ENCODE data around the gene LAMA2. TPM values are rescaled to one million over a fixed set of nuclear protein-coding genes. Genes with fewer than 3 reads are reported as not detected.

LAMA2 gene
- total and polyA plus RNA-seq, 2 of the 8 experiments (the other 6 are each of a cell fraction or from before 2014, with no cell fraction given), result 1.3 to 3.8 TPM

- Histone ChIP-seq H3K23me2 (ENCODE audit: low read depth, low read length) (no peaks in the 10 kb centered on the region), H3K14ac (ENCODE audit: insufficient read length) (no peak overlapping the region), H2BK15ac (ENCODE audit: low read length) (no peak overlapping the region), H3K36me3 (ENCODE audit: control insufficient read depth in 2 of 4, insufficient read depth in 4 of 4, low read length in 3 of 4) (no peaks in the 10 kb centered on the region), H3K79me1 (ENCODE audit: low read depth, low read length) (no peaks in the 10 kb centered on the region), H3K23ac (ENCODE audit: insufficient read length) (no peak overlapping the region), H2BK120ac (replicated peaks; ENCODE audit: low read depth, low read length) (no peak overlapping the region), H3K4me3 (ENCODE audit: extremely low read depth in 1 of 4, insufficient read depth in 2 of 4, low read depth in 3 of 4, low read length in 4 of 4) (no peak overlapping the region), H3K27ac (ENCODE audit: low read depth, low read length) (no peak overlapping the region), H4K5ac (ENCODE audit: insufficient read length, low read depth, low read length) (no peak overlapping the region), H2BK20ac (ENCODE audit: low read length) (no peak overlapping the region), H4K8ac (ENCODE audit: extremely low read depth, insufficient read depth, low read length) (no peak overlapping the region), H3K18ac (ENCODE audit: extremely low read depth, low read length) (no peak overlapping the region), H2BK12ac (ENCODE audit: low read depth, low read length) (no peak overlapping the region), H3K79me2 (ENCODE audit: control insufficient read depth in 1 of 2, insufficient read depth in 2 of 2, low read length in 2 of 2) (no peaks in the 10 kb centered on the region), H3K9ac (replicated peaks in 1 of 4; ENCODE audit: extremely low read depth in 1 of 4, low read depth in 3 of 4, low read length in 3 of 4) (no peak overlapping the region), H2AK5ac (ENCODE audit: low read depth, low read length) (no peak overlapping the region), H3K4ac (replicated peaks; ENCODE audit: insufficient read length, low read depth, low read length) (no peak overlapping the region), H3K4me1 (replicated peaks in 1 of 4; ENCODE audit: control insufficient read depth in 3 of 4, insufficient read depth in 4 of 4, low read length in 3 of 4) (no peaks in the 10 kb centered on the region), H4K91ac (replicated peaks; ENCODE audit: insufficient read length, low read length) (no peak overlapping the region), H2AFZ (ENCODE audit: low read length) (no peak overlapping the region), H2BK5ac (ENCODE audit: low read depth, low read length) (no peak overlapping the region), H3K27me3 (replicated peaks in 1 of 4; ENCODE audit: control insufficient read depth in 3 of 4, extremely low read depth in 1 of 4, insufficient read depth in 3 of 4, low read length in 3 of 4) (no peaks in the 10 kb centered on the region), H3K9me3 (ENCODE audit: insufficient read depth in 2 of 2, low read depth in 1 of 2, low read length in 1 of 2) (no peaks in the 10 kb centered on the region), H3K4me2 (ENCODE audit: insufficient read depth in 1 of 2, low read depth in 2 of 2, low read length in 2 of 2) (no peak overlapping the region), H3K56ac (replicated peaks; ENCODE audit: insufficient read length, low read depth, low read length) (no peak overlapping the region), H4K20me1 (replicated peaks in 1 of 2; ENCODE audit: control insufficient read depth in 1 of 2, insufficient read depth in 2 of 2, low read length in 2 of 2) (no peaks in the 10 kb centered on the region)
- CTCF ChIA-PET (ENCODE audit: partially characterized antibody), result interaction anchor here (0.7 kb wide), 1 partner anchor 651 kb away, joined by 3 read pairs; no protein-coding TSS in a partner anchor
- no peak for FAIRE-seq
- no peak for TF ChIP-seq TBP (IDR thresholded peaks at IDR 0.05; ENCODE audit: low read depth, low read length)
- TF ChIP-seq EGR1 (IDR thresholded peaks at IDR 0.05; ENCODE audit: borderline replicate concordance, low read depth, low read length), result no peak
- no peak for TF ChIP-seq CBX5 (IDR thresholded peaks at IDR 0.05; ENCODE audit: low read depth, low read length)
- no peak for TF ChIP-seq NANOG (IDR thresholded peaks at IDR 0.05; ENCODE audit: insufficient read depth, low read depth, low read length, poor library complexity, severe bottlenecking)
- TF ChIP-seq SIRT6 (IDR thresholded peaks at IDR 0.05; ENCODE audit: low read length), result no peak
- TF ChIP-seq RBBP5 (IDR thresholded peaks at IDR 0.05; ENCODE audit: borderline replicate concordance, low read depth, low read length), result no peak
- no peak for TF ChIP-seq EZH2 (IDR thresholded peaks at IDR 0.05; ENCODE audit: low read depth, low read length, severe bottlenecking)
- no peak for TF ChIP-seq GTF2F1 (IDR thresholded peaks at IDR 0.05; ENCODE audit: borderline replicate concordance, low read depth, low read length)
- no peak for TF ChIP-seq RXRA (IDR thresholded peaks at IDR 0.05; ENCODE audit: insufficient read depth, low read depth, low read length)
- no peak for TF ChIP-seq BRCA1 (IDR thresholded peaks at IDR 0.05; ENCODE audit: low read depth, low read length)
- POLR2A ChIA-PET (ENCODE audit: partially characterized antibody), result no interaction called here
- no peak for DNase-seq (ENCODE audit: low read depth in 1 of 2, low spot score in 2 of 2)
- 85% methylated on average over 1 of the region's 1 CpG; no CpG with 5 or more reads in 1 of the 2 experiments for WGBS, 2 experiments (ENCODE audit: extremely low coverage in 1 of 2, insufficient coverage in 1 of 2, insufficient read length in 1 of 2, insufficient replicate concordance in 2 of 2, low coverage in 1 of 2, low lambda C conversion rate in 2 of 2, missing lambda C conversion rate in 1 of 2)
These were observed 642.1 kb downstream of the LAMA2 start for GRCh38 chr6:129525055-129525454.
